ENCODE data around the gene NTF3.
A peak's percentile ranks its signal among the peaks of the same experiment; 100 is the strongest.

NTF3 gene

GRCh38 chr12:5453466-5453865 lies 21.6 kb downstream of the NTF3 start:
- TF ChIP-seq CTCF (IDR thresholded peaks at IDR 0.05; ENCODE audit: low read depth, low read length) (no peak), EZH2phosphoT487 (IDR thresholded peaks at IDR 0.05; ENCODE audit: low read depth) (no peak)
- no peaks in the 10 kb centered on the region for H3K4me1 ChIP-seq (ENCODE audit: low read length)
- no peak overlapping the region for H3K4me2 ChIP-seq (ENCODE audit: low read length)
- no peaks in the 10 kb centered on the region for H3K79me2 ChIP-seq (ENCODE audit: low read length)
- H3K36me3 ChIP-seq (replicated peaks; ENCODE audit: low read depth, low read length), result no peaks in the 10 kb centered on the region
- H4K20me1 ChIP-seq (ENCODE audit: insufficient read depth, low read length), result no peaks in the 10 kb centered on the region
- no peak overlapping the region for H3K4me3 ChIP-seq (ENCODE audit: low read length)
- peaks cover 34% of the 10 kb centered on the region for H3K27me3 ChIP-seq (ENCODE audit: low read depth, low read length)
- H3K27ac ChIP-seq (ENCODE audit: low read length), result no peak overlapping the region
- H2AFZ ChIP-seq (ENCODE audit: low read depth, low read length), result no peak overlapping the region
- no peaks in the 10 kb centered on the region for H3K9me3 ChIP-seq (ENCODE audit: insufficient read depth, low read length)
- H3K9ac ChIP-seq (ENCODE audit: low read length), result no peak overlapping the region

DNA sequence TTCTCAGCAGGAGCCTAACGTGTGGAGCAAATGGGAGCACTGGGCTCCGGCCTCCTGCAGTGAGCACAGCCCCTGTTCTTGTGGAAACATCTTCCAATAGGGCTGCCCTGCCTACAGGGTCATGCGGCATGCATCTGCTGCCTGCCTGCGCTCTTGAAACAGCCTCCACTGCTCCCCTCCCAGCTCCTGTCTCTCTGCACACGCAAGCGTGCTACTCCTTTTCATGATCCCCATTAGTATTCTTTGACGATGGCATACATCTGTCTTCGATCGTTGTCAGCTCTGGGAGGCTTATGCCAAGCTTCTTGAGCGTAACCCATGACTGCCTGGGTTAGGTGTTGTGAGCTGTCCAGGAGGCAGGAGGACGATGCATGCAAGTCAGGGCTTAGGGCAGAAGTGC lies 23.1 kb downstream of the NTF3 start:
- H3K9me3 ChIP-seq (ENCODE audit: insufficient read depth, low read length), result no peaks in the 10 kb centered on the region
- TF ChIP-seq CTCF (IDR thresholded peaks at IDR 0.05; ENCODE audit: low read depth, low read length), result no peak
- no peak for TF ChIP-seq EZH2phosphoT487 (IDR thresholded peaks at IDR 0.05; ENCODE audit: low read depth)
- H3K4me2 ChIP-seq (ENCODE audit: low read length), result no peak overlapping the region

GRCh38 chr12:5456030-5456429 lies 24.1 kb downstream of the NTF3 start:
- Histone ChIP-seq H3K4me1 (ENCODE audit: low read length) (no peaks in the 10 kb centered on the region), H3K9me3 (ENCODE audit: insufficient read depth, low read length) (no peaks in the 10 kb centered on the region), H4K20me1 (ENCODE audit: insufficient read depth, low read length) (no peaks in the 10 kb centered on the region), H3K27ac (ENCODE audit: low read length) (no peak overlapping the region), H3K4me3 (ENCODE audit: low read length) (no peak overlapping the region), H3K4me2 (ENCODE audit: low read length) (no peak overlapping the region), H3K36me3 (replicated peaks; ENCODE audit: low read depth, low read length) (no peaks in the 10 kb centered on the region), H3K27me3 (ENCODE audit: low read depth, low read length) (peaks cover 9% of the 10 kb centered on the region; the same call in 1 of the 2 replicates), H3K9ac (ENCODE audit: low read length) (no peak overlapping the region), H2AFZ (ENCODE audit: low read depth, low read length) (no peak overlapping the region), H3K79me2 (ENCODE audit: low read length) (no peaks in the 10 kb centered on the region)
- TF ChIP-seq CTCF (IDR thresholded peaks at IDR 0.05; ENCODE audit: low read depth, low read length), result no peak
- no peak for TF ChIP-seq EZH2phosphoT487 (IDR thresholded peaks at IDR 0.05; ENCODE audit: low read depth)

More for the DNA sequence above, 23.1 kb downstream of the NTF3 start:
- no peak overlapping the region for H2AFZ ChIP-seq (ENCODE audit: low read depth, low read length)
- no peaks in the 10 kb centered on the region for H3K4me1 ChIP-seq (ENCODE audit: low read length)
- H3K9ac ChIP-seq (ENCODE audit: low read length), result no peak overlapping the region
- no peaks in the 10 kb centered on the region for H4K20me1 ChIP-seq (ENCODE audit: insufficient read depth, low read length)
- no peak overlapping the region for H3K27ac ChIP-seq (ENCODE audit: low read length)
- H3K79me2 ChIP-seq (ENCODE audit: low read length), result no peaks in the 10 kb centered on the region
- H3K4me3 ChIP-seq (ENCODE audit: low read length), result no peak overlapping the region
- peaks cover 19% of the 10 kb centered on the region for H3K27me3 ChIP-seq (ENCODE audit: low read depth, low read length)
- H3K36me3 ChIP-seq (replicated peaks; ENCODE audit: low read depth, low read length), result no peaks in the 10 kb centered on the region

- peaks cover 9% of the 10 kb centered on the region; the same call in 1 of the 2 replicates for H3K27me3 ChIP-seq (ENCODE audit: low read depth, low read length)
- no peak overlapping the region for H3K4me3 ChIP-seq (ENCODE audit: low read length)
- H2AFZ ChIP-seq (ENCODE audit: low read depth, low read length), result no peak overlapping the region
- no peaks in the 10 kb centered on the region for H3K4me1 ChIP-seq (ENCODE audit: low read length)
- no peak overlapping the region for H3K9ac ChIP-seq (ENCODE audit: low read length)
- no peaks in the 10 kb centered on the region for H3K36me3 ChIP-seq (replicated peaks; ENCODE audit: low read depth, low read length)
- H4K20me1 ChIP-seq (ENCODE audit: insufficient read depth, low read length), result no peaks in the 10 kb centered on the region
- no peaks in the 10 kb centered on the region for H3K9me3 ChIP-seq (ENCODE audit: insufficient read depth, low read length)
- H3K4me2 ChIP-seq (ENCODE audit: low read length), result peak overlapping the region; percentile 30; the same call in 1 of the 2 replicates
- TF ChIP-seq EZH2phosphoT487 (IDR thresholded peaks at IDR 0.05; ENCODE audit: low read depth) (no peak), CTCF (IDR thresholded peaks at IDR 0.05; ENCODE audit: low read depth, low read length) (no peak)
- H3K79me2 ChIP-seq (ENCODE audit: low read length), result no peaks in the 10 kb centered on the region
- H3K27ac ChIP-seq (ENCODE audit: low read length), result no peak overlapping the region
Observed at GRCh38 chr12:5456906-5457305, 25.0 kb downstream of the NTF3 start.
